ENCODE data around the gene SLC34A3. TPM values are rescaled to one million over a fixed set of nuclear protein-coding genes. Genes with fewer than 3 reads are reported as not detected.

Gene SLC34A3
- total RNA-seq, 1 experiment from 2014 or later = not detected

DNA sequence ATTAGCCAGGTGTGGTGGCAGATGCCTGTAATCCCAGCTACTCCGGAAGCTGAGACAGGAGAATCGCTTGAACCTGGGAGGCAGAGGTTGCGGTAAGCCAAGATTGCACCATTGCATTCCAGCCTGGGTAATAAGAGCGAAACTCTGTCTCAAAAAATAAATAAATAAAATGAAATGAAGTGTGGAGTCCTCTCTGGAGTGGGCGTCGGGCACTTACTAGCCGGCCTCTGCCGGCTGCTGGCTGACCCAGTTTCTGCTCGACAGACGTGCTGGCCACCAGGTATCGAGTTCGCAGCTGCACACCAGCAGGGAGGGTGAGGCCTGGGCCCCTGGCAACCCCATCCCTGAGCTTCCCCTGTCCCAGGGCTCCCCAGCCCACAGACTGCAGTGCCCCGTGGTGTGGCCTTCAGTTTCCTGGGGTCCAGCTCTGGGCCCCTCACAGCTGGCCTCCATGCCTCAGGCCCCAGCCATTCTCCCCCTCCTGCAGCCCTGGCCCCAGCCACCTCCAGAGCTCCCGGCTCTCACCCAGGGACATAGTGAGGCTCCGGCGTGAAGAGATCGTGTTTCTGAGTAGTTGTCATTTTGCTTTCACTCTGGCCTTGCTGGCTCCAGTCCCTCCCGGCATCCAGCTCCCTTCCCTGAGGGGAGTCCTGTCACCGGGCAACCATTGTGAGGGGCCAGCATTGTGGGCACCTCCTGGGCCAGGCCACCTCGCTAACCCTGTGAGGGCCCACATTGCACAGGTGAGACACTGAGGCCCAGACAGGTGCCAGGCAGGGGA is 16.6 kb downstream of the SLC34A3 start:
- CTCF ChIA-PET = interaction anchor here (0.6 to 0.9 kb wide), 3 partner anchors 9 to 518 kb away, joined by 3 to 4 read pairs (median 3); no protein-coding TSS in a partner anchor
- intact Hi-C loops (cut with micrococcal nuclease) = no loop called here
- POLR2A ChIA-PET = interaction anchor here (0.6 to 8.6 kb wide), 3 partner anchors 7 to 42 kb away, joined by 3 to 118 read pairs (median 4); partner anchors contain the start of gene NELFB
- no peak for DNase-seq (ENCODE audit: unreplicated experiment)
- no peak overlapping the region for H3K4me3 Mint-ChIP-seq (ENCODE audit: unreplicated experiment)
- no peak for TF ChIP-seq CTCF (IDR thresholded peaks at IDR 0.05; ENCODE audit: unreplicated experiment)
- H3K27me3 Mint-ChIP-seq (ENCODE audit: insufficient read depth, unreplicated experiment) = no peaks in the 10 kb centered on the region
- H3K27ac Mint-ChIP-seq (ENCODE audit: low read depth, unreplicated experiment) = no peak overlapping the region
- peaks cover 22% of the 10 kb centered on the region for H3K36me3 Mint-ChIP-seq (ENCODE audit: insufficient read depth, unreplicated experiment)
- H3K9me3 Mint-ChIP-seq (ENCODE audit: unreplicated experiment) = no peaks in the 10 kb centered on the region
- no TSS peak for BruUV-seq (replicated peaks)
- H3K4me1 Mint-ChIP-seq (ENCODE audit: insufficient read depth, unreplicated experiment) = peaks cover 15% of the 10 kb centered on the region

DNA sequence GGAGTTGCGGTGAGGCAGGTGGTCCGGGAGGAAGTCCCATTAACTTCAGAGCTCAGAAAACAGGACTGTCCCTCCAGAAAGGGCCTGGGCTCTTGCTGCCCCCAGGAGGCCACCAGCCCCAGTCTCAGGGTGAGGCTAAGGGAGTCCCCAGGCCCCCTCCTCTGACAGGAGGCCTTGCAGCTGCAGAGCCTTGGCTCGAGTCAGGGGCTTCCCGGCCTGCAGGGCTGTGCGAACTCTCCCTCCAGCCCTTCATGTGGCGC is 17.1 kb downstream of the SLC34A3 start:
- no peak for TF ChIP-seq CTCF (IDR thresholded peaks at IDR 0.05; ENCODE audit: unreplicated experiment)
- BruUV-seq (replicated peaks) = no TSS peak
- intact Hi-C loops (cut with micrococcal nuclease) = no loop called here
- H3K4me3 Mint-ChIP-seq (ENCODE audit: unreplicated experiment) = no peak overlapping the region
- DNase-seq (ENCODE audit: unreplicated experiment) = no peak
- H3K36me3 Mint-ChIP-seq (ENCODE audit: insufficient read depth, unreplicated experiment) = peaks cover 16% of the 10 kb centered on the region
- peaks cover 15% of the 10 kb centered on the region for H3K4me1 Mint-ChIP-seq (ENCODE audit: insufficient read depth, unreplicated experiment)
- no peak overlapping the region for H3K27ac Mint-ChIP-seq (ENCODE audit: low read depth, unreplicated experiment)
- CTCF ChIA-PET = interaction anchor here (0.5 to 0.9 kb wide), 2 partner anchors 11 to 257 kb away, joined by 3 read pairs; no protein-coding TSS in a partner anchor
- H3K27me3 Mint-ChIP-seq (ENCODE audit: insufficient read depth, unreplicated experiment) = no peaks in the 10 kb centered on the region
- H3K9me3 Mint-ChIP-seq (ENCODE audit: unreplicated experiment) = no peaks in the 10 kb centered on the region
- POLR2A ChIA-PET = interaction anchor here (0.6 to 8.6 kb wide), 3 partner anchors 7 to 43 kb away, joined by 3 to 118 read pairs (median 4); partner anchors contain the start of gene NELFB

DNA sequence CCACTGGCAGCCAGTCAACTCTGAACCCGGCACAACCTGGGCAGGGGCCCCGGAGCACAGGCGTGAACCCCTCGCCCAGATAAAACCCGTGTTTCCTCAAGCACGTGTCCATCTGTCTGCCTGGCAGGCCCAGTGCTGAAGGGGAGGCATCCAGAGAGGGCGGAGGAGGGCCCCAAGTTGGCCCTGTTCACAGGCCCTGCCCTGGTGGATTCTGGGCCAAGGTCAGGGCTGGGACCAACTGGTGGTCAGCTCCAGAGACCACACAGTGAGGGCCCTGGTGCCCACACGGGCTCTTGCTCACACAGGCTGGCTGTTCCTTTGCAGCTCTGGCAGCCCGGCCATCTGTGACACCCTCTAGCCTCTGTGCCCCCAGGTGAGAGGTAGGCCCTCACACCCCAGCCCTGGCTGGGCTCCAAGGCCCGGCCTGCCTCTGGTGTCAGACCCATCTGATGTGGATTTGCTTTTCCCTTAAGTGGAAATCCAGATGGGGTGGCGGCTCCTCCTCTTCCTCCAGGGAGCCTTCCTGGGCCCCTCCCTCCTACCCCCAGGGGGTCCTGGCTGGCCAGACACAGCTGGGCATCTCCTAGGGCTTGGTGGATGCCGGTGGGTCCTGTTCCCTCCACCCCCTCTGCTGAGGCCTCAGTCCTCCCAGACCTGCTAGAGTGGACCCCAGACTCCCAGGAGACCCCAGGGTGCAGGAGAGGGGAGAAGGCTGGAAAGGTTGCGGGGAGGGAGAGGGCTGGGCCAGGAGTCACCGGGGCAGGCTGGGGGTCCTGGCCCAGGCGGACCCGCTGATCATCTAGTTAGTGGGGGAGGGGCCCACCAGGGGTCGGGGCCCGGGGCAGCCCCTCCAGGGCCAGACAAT is 19.9 kb downstream of the SLC34A3 start:
- H3K36me3 Mint-ChIP-seq (ENCODE audit: insufficient read depth, unreplicated experiment) = peaks cover 7% of the 10 kb centered on the region
- no peaks in the 10 kb centered on the region for H3K9me3 Mint-ChIP-seq (ENCODE audit: unreplicated experiment)
- H3K27ac Mint-ChIP-seq (ENCODE audit: low read depth, unreplicated experiment) = no peak overlapping the region
- H3K27me3 Mint-ChIP-seq (ENCODE audit: insufficient read depth, unreplicated experiment) = no peaks in the 10 kb centered on the region
- H3K4me1 Mint-ChIP-seq (ENCODE audit: insufficient read depth, unreplicated experiment) = no peaks in the 10 kb centered on the region
- ChIA-PET CTCF (interaction anchor here (0.6 kb wide), 2 partner anchors 10 to 195 kb away, joined by 3 to 4 read pairs; no protein-coding TSS in a partner anchor), POLR2A (interaction anchor here (1.4 kb wide), 1 partner anchor 10 kb away, joined by 7 read pairs; the partner anchor contains the start of gene TUBB4B)
- no peak overlapping the region for H3K4me3 Mint-ChIP-seq (ENCODE audit: unreplicated experiment)
- intact Hi-C loops (cut with micrococcal nuclease) = no loop called here
- BruUV-seq (replicated peaks) = no TSS peak
- no peak for TF ChIP-seq CTCF (IDR thresholded peaks at IDR 0.05; ENCODE audit: unreplicated experiment)
- DNase-seq (ENCODE audit: unreplicated experiment) = no peak

GRCh38 chr9:137251194-137251461 is 20.4 kb downstream of the SLC34A3 start, which contains the start of gene STPG3:
Gene STPG3, plus strand, starts transcription at chr9:137251286. Its CDS starts 1 bp downstream, at chr9:137251287.
- Mint-ChIP-seq H3K27ac (ENCODE audit: low read depth, unreplicated experiment) (no peak within 1 kb of the TSS), H3K36me3 (ENCODE audit: insufficient read depth, unreplicated experiment) (peaks cover 7% of the 10 kb centered on the region), H3K27me3 (ENCODE audit: insufficient read depth, unreplicated experiment) (no peaks in the 10 kb centered on the region), H3K4me3 (ENCODE audit: unreplicated experiment) (no peak within 1 kb of the TSS), H3K9me3 (ENCODE audit: unreplicated experiment) (no peaks in the 10 kb centered on the region), H3K4me1 (ENCODE audit: insufficient read depth, unreplicated experiment) (no peaks in the 10 kb centered on the region)
- ChIA-PET CTCF (interaction anchor here (0.6 kb wide), 1 partner anchor 10 kb away, joined by 4 read pairs; no protein-coding TSS in a partner anchor), POLR2A (no interaction called here)
- BruUV-seq (replicated peaks) = no TSS peak
- intact Hi-C loops (cut with micrococcal nuclease) = no loop called here
- no peak for TF ChIP-seq CTCF (IDR thresholded peaks at IDR 0.05; ENCODE audit: unreplicated experiment)
- DNase-seq (ENCODE audit: unreplicated experiment) = no peak

Data from MCF 10A (cell line).